Measurements from ENCODE around the gene ZMYND8. TPM values are rescaled to one million over a fixed set of nuclear protein-coding genes. Genes with fewer than 3 reads are reported as not detected.
"Not testable (repeated sequence)": the region's sequence is repeated elsewhere in the genome, so short reads cannot be mapped to it uniquely, and the experiment has no call there.

The ZMYND8 gene
- total RNA-seq, 1 donor from 2014 or later = 109 TPM

DNA sequence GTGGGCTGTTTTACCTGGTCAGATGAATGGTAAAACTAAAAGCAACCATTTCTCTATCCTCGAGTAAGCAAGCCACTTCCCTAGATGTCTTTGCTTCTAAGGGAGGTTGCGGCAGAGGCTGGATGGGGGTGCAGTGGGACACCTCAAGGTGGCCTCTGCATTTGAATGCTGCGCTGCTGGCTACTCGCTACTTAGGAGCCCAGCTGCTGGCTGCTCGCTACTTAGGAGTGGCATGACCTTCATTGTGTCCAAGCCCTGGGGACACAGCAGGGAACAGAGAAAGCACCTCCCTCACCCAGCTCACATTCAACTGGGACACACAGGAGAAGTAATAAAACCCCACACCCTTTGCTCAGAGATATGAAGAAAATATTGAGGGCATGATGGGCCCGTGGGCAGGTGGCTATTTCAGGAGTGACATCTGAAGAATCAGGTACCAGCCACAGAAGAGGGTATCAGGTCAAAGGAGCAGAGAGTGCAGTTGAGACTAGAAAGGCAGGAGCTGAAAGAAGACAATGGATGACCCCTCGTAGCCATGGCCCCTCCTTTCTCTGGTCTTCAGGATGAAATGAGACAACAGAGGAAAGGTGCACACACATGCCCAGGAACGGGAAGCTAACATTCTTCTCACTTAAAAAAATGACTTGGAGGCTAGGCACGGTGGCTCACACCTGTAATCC lies 149.4 kb downstream of the ZMYND8 start:
- Mint-ChIP-seq H3K4me3 (ENCODE audit: unreplicated experiment) (no peak overlapping the region), H3K27ac (ENCODE audit: unreplicated experiment) (peak overlapping the region; percentile 22), H3K9me3 (ENCODE audit: unreplicated experiment) (no peaks in the 10 kb centered on the region), H3K27me3 (ENCODE audit: unreplicated experiment) (peaks cover 6% of the 10 kb centered on the region), H3K36me3 (ENCODE audit: low read depth, unreplicated experiment) (peaks cover 5% of the 10 kb centered on the region), H3K4me1 (ENCODE audit: unreplicated experiment) (peaks cover 12% of the 10 kb centered on the region)
- no peak for DNase-seq (ENCODE audit: low spot score)
- TF ChIP-seq, protein P1, sequence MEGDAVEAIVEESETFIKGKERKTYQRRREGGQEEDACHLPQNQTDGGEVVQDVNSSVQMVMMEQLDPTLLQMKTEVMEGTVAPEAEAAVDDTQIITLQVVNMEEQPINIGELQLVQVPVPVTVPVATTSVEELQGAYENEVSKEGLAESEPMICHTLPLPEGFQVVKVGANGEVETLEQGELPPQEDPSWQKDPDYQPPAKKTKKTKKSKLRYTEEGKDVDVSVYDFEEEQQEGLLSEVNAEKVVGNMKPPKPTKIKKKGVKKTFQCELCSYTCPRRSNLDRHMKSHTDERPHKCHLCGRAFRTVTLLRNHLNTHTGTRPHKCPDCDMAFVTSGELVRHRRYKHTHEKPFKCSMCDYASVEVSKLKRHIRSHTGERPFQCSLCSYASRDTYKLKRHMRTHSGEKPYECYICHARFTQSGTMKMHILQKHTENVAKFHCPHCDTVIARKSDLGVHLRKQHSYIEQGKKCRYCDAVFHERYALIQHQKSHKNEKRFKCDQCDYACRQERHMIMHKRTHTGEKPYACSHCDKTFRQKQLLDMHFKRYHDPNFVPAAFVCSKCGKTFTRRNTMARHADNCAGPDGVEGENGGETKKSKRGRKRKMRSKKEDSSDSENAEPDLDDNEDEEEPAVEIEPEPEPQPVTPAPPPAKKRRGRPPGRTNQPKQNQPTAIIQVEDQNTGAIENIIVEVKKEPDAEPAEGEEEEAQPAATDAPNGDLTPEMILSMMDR (IDR thresholded peaks at IDR 0.05; ENCODE audit: unreplicated experiment) = no peak

- peak overlapping the region; percentile 61 for H3K27ac Mint-ChIP-seq (ENCODE audit: unreplicated experiment)
- not testable (repeated sequence) for H3K27me3 Mint-ChIP-seq (ENCODE audit: unreplicated experiment); H3K9me3 Mint-ChIP-seq (ENCODE audit: unreplicated experiment); DNase-seq (ENCODE audit: low spot score); H3K4me3 Mint-ChIP-seq (ENCODE audit: unreplicated experiment); H3K36me3 Mint-ChIP-seq (ENCODE audit: low read depth, unreplicated experiment)
- H3K4me1 Mint-ChIP-seq (ENCODE audit: unreplicated experiment) = peaks cover 12% of the 10 kb centered on the region
Observed at GRCh38 chr20:47206552-47206951, 149.9 kb downstream of the ZMYND8 start.

- H3K4me3 Mint-ChIP-seq (ENCODE audit: unreplicated experiment) = no peak overlapping the region
- peak overlapping the region; percentile 58 for H3K27ac Mint-ChIP-seq (ENCODE audit: unreplicated experiment)
- peaks cover 5% of the 10 kb centered on the region for H3K36me3 Mint-ChIP-seq (ENCODE audit: low read depth, unreplicated experiment)
- peaks cover 6% of the 10 kb centered on the region for H3K27me3 Mint-ChIP-seq (ENCODE audit: unreplicated experiment)
- H3K9me3 Mint-ChIP-seq (ENCODE audit: unreplicated experiment) = no peaks in the 10 kb centered on the region
- H3K4me1 Mint-ChIP-seq (ENCODE audit: unreplicated experiment) = peaks cover 12% of the 10 kb centered on the region
- TF ChIP-seq, protein P1 (IDR thresholded peaks at IDR 0.05; ENCODE audit: unreplicated experiment) = peak; percentile 72
- DNase-seq (ENCODE audit: low spot score) = peak; percentile 70
Observed at GRCh38 chr20:47205577-47206123, 150.8 kb downstream of the ZMYND8 start.

DNA sequence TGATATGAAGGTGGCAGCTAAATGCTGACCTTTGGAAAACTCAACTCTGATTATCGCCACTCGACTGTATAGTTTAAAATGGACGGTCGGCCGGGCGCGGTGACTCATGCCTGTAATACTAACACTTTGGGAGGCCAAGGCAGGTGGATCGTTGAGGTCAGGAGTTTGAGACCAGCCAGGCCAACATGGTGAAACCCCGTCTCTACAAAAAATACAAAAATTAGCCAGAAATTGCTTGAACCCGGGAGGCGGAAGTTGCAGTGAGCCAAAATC lies 151.7 kb downstream of the ZMYND8 start:
- peaks cover 12% of the 10 kb centered on the region for H3K4me1 Mint-ChIP-seq (ENCODE audit: unreplicated experiment)
- H3K9me3 Mint-ChIP-seq (ENCODE audit: unreplicated experiment); H3K27me3 Mint-ChIP-seq (ENCODE audit: unreplicated experiment); H3K36me3 Mint-ChIP-seq (ENCODE audit: low read depth, unreplicated experiment); DNase-seq (ENCODE audit: low spot score); H3K27ac Mint-ChIP-seq (ENCODE audit: unreplicated experiment); H3K4me3 Mint-ChIP-seq (ENCODE audit: unreplicated experiment): not testable (repeated sequence)

DNA sequence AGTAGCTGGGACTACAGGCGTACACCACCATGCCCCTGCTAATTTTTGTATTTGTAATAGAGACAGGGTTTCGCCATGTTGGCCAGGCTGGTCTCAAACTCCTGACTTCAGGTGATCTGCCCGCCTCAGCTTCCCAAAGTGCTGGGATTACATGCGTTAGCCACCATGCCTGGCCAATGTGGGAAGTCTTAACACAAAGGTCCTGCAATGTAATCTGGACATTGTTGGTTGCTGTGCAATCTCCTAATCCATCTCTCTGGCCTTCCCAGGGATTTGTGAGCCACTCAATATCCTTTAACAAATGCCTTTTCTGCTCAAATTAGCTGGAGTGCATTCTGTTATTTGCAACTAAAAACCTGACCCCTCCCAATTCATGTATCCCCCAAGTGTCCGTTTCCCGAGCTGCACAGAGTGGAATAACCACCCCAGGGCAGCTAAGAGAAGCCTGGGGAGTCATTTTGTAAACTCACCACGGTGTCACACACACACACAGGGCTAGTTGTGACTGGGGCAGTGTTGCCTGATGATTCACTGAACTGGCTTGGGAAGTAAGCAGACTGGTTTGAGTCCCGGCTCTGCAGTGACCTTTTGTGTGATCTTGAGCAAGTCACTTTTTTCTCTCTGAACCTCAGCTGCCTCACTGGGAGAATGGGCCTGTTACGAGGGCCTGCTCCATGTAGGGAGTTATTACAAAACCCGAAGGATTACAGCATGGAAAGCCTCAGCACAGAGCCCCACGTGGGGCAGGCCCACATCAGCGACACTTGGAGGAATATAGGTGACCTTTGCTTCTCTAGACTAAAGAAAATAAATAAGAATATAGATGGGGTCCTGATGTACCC lies 152.3 kb downstream of the ZMYND8 start:
- Mint-ChIP-seq H3K4me3 (ENCODE audit: unreplicated experiment) (no peak overlapping the region), H3K27me3 (ENCODE audit: unreplicated experiment) (peaks cover 4% of the 10 kb centered on the region), H3K9me3 (ENCODE audit: unreplicated experiment) (no peaks in the 10 kb centered on the region), H3K27ac (ENCODE audit: unreplicated experiment) (no peak overlapping the region), H3K36me3 (ENCODE audit: low read depth, unreplicated experiment) (peaks cover 5% of the 10 kb centered on the region), H3K4me1 (ENCODE audit: unreplicated experiment) (peaks cover 12% of the 10 kb centered on the region)
- TF ChIP-seq, protein P1 (IDR thresholded peaks at IDR 0.05; ENCODE audit: unreplicated experiment) = no peak
- no peak for DNase-seq (ENCODE audit: low spot score)
